T-helper 2 cell treated with Interferon-gamma antibody and Interleukin-4, amounts not matched to agents 5 μg/mL and 100 μg/mL, for 36 hours (primary cell): ENCODE results near the gene ADCY10.
"Not testable (repeated sequence)": the region's sequence is repeated elsewhere in the genome, so short reads cannot be mapped to it uniquely, and the experiment has no call there.

Experiments used
- DNase-seq: peaks from one replicate; pipeline ENCODE4 v3.0.0; 2021; ENCODE audit warnings: low spot score
- H3K27ac Mint-ChIP-seq: one replicate; pipeline ENCODE4 v1.8.0; 2021; ENCODE audit warnings: mild to moderate bottlenecking, mixed read lengths
- H3K27me3 Mint-ChIP-seq: one replicate; pipeline ENCODE4 v1.8.0; 2021; ENCODE audit warnings: low read depth, mixed read lengths
- H3K36me3 Mint-ChIP-seq: one replicate; pipeline ENCODE4 v1.8.0; 2021; ENCODE audit warnings: low read depth, mixed read lengths
- H3K4me1 Mint-ChIP-seq: one replicate; pipeline ENCODE4 v1.8.0; 2021; ENCODE audit warnings: low read depth, mixed read lengths
- H3K4me3 Mint-ChIP-seq: one replicate; pipeline ENCODE4 v1.8.0; 2022; ENCODE audit warnings: mild to moderate bottlenecking, moderate library complexity, mixed read lengths
- H3K9me3 Mint-ChIP-seq: one replicate; pipeline ENCODE4 v1.8.0; 2021; ENCODE audit warnings: mixed read lengths

The ADCY10 gene

DNA sequence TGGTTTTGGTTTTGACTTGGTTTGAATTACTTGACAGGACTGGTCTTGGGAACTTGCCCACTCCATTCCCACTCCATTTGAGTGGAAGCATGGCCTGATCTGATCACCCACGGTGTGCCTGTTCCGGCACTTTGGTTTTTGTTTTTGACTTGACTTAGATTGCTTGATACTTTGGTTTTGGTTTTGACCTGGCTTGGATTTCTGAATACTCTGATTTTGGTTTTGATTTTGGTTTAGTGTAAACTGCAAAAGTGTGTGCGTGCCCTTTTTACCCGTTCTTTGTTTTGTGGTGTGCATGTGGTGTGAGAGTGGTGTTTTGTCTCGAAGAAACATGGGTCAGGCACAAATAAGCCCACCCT is 50.0 kb downstream of the ADCY10 start:
- Mint-ChIP-seq H3K4me3 (no peak overlapping the region), H3K9me3 (no peaks in the 10 kb centered on the region), H3K27ac (no peak overlapping the region)

DNA sequence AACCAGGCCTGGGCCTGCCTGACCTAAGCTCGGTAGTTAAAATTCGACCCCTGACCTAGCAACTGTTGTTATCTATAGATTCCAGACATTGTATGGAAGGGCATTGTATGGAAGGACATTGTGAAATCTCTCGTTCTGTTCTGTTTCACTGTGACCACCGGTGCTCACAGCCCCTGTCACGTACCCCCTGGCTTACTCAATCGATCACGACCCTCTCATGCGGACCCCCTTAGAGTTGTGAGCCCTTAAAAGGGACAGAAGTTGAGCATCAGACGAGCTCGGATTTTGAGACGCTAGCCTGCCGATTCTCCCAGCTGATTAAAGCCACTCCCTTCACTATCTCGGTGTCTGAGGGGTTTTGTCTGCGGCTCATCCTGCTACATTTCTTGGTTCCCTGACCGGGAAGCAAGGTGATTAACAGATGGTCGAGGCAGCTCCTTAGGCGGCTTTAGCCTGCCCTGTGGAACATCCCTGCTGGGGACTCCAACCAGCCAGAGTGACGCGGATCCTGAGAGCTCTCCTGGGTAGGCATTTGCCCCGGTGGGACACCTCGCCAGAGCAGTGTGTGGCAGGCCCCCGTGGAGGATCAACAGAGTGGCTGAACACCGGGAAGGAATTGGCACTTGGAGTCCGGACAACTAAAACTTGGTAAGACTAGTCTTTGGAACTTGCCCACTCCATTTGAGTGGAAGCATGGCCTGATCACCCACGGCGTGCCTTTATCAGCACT is 50.6 kb downstream of the ADCY10 start:
- H3K4me3 Mint-ChIP-seq, H3K9me3 Mint-ChIP-seq, H3K36me3 Mint-ChIP-seq, H3K4me1 Mint-ChIP-seq, H3K27me3 Mint-ChIP-seq, DNase-seq, H3K27ac Mint-ChIP-seq: not testable (repeated sequence)

More for the DNA sequence above, 50.0 kb downstream of the ADCY10 start:
- DNase-seq: no peak
- Mint-ChIP-seq H3K4me1 (no peaks in the 10 kb centered on the region), H3K36me3 (no peaks in the 10 kb centered on the region), H3K27me3 (no peaks in the 10 kb centered on the region)

DNA sequence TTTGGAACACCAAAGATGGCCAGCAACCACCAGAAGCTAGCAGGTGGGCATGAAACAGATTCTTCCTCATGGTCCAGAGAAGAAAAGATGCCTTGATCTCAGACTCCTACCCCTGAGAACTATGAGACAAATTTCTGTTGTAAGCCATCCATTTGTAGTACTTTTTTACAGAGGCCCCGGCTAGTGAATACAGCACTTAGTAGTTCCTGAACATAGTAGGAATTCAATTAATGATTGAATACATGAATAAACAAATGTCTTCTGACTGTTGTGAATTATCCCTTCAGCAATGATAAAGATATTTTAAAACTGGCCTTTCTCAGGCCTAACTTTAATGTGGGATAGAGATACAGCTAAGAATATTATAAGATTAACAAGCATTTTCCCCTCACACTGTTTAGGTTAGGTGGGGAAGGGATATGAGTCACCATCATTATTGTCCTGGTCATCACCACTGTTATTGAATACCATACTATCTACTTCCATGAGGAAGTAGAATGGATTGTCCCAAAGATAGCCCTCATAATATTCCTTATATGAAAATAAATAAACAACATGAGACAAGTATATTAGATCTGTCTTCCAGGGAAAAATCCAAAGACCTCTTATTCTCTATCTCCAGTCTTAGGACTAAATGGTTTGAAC is 51.4 kb downstream of the ADCY10 start:
- Mint-ChIP-seq H3K36me3 (no peaks in the 10 kb centered on the region), H3K4me1 (no peaks in the 10 kb centered on the region), H3K27me3 (no peaks in the 10 kb centered on the region), H3K27ac (no peak overlapping the region), H3K9me3 (no peaks in the 10 kb centered on the region), H3K4me3 (no peak overlapping the region)
- DNase-seq: no peak

DNA sequence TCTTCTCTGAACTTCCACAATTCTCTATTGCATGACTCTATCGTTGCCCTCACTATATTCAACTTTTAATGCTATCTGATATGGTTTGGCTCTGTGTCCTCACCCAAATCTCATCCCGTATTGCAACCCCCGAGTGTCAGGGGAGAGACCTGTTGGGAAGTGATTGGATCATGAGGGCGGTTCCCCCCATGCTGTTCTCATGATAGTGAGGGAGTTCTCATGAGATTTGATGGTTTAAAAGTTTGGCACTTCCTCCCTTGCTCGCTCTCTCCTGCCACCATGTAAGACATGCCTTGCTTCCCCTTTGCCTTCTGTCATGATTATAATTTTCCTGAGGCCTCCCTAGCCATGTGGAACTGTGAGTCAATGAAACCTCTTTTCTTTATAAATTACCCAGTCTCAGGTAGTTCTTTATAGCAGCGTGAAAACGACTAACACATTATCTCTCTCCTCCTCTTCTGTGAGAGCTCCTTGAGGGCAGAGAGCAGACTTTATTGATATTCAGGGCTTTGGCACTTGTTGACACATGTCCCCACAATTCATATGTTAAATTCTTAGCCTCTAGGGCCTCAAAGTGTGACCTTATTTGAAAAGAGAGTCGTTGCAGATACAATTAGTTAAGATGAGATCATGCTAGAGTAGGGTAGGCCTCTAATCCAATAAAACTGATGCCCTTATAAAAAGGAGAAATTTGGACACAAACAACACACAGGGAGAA is 52.1 kb downstream of the ADCY10 start:
- H3K4me3 Mint-ChIP-seq: no peak overlapping the region

DNA sequence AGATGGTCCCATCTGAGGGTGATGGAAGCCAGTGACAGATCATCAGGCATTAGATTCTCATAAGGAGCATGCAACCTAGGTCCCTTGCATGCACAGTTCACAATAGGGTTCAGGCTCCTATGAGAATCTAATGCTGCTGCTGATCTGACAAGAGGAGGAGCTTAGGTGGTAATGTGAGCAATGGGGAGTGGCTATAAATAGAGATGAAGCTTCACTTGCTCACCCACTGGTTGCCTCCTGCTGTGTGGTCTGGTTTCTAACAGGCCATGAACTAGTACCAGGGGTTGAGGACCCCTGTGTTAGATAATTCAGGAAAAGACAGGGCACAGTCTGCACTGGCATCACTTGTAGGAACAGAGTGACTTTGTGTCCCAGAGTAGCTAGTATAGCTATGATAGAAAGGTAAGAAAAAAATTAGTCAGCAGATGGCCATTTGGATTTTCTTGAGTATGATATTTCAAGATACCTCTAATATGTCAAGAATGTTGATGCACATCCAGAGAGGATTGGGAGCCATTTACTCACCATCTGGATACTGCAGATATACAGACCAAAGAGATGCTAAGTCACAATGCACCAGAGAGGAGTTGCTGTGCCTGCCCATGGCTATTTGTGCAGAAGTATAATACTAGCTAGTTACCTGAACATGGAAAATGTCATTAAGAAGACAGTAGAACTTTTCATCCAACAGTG is 53.6 kb downstream of the ADCY10 start:
- no peaks in the 10 kb centered on the region for H3K4me1 Mint-ChIP-seq
- no peaks in the 10 kb centered on the region for H3K36me3 Mint-ChIP-seq
- peaks cover 2% of the 10 kb centered on the region for H3K27me3 Mint-ChIP-seq
- no peak overlapping the region for H3K27ac Mint-ChIP-seq
- DNase-seq: no peak
- no peak overlapping the region for H3K4me3 Mint-ChIP-seq
- H3K9me3 Mint-ChIP-seq: no peaks in the 10 kb centered on the region

More for the DNA sequence above, 52.1 kb downstream of the ADCY10 start:
- peaks cover 1% of the 10 kb centered on the region for H3K27me3 Mint-ChIP-seq
- H3K27ac Mint-ChIP-seq: no peak overlapping the region
- no peaks in the 10 kb centered on the region for H3K4me1 Mint-ChIP-seq
- DNase-seq: no peak
- H3K9me3 Mint-ChIP-seq: no peaks in the 10 kb centered on the region
- H3K36me3 Mint-ChIP-seq: no peaks in the 10 kb centered on the region

DNA sequence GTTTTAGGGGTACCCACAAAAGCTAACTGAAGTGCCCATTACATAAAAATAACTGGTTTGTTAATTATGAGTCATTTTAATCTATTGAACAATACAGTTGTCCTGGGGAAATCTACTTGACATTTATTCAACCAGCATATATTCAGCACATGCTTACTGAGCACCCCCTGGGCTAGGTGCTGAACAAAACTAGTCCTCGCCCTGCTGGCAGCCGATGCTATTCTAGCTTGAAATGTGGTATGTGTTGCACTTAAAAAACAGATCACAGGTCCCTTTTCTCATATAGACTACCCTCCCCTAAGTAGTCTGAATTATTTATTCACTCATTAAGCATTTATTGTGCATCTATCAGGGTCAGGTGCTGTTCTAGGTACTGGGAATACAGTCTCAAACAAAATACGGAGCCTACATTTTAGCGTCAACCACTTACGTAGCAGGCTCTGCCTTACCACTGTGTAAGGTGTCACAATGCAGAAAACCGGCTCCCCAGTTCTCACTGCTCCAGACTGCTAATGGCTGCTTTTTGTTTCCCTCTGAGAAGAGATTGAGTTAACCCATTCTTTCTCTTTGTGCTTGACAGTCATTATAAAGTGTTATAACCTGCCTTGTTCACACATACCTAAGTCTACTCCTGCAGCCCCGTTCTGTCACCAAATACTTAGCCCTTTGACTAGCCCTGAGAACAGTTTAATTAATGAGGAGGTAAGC is 57.1 kb downstream of the ADCY10 start:
- DNase-seq: no peak
- H3K9me3 Mint-ChIP-seq: no peaks in the 10 kb centered on the region
- H3K36me3 Mint-ChIP-seq: no peaks in the 10 kb centered on the region
- peaks cover 13% of the 10 kb centered on the region for H3K27me3 Mint-ChIP-seq
- no peak overlapping the region for H3K27ac Mint-ChIP-seq
- H3K4me3 Mint-ChIP-seq: no peak overlapping the region
- H3K4me1 Mint-ChIP-seq: no peaks in the 10 kb centered on the region

DNA sequence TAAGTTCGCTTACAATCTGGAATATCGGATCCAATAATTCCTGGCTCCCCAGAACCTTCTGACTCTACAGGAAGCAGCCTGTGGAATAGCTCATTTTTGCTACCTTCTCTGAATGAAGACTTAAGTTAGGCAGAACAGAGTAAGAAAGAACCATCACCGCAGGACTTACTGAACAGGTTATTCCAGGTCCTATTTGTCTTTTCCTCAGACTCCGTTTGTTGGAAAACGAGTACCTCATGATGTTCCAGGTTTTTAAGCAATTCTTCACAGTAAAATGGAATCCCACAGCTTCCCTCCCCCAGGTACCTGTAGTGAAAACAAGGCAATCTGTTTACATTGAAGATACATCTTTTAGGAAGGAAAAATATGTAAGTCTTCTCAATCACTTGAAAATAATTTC is 59.8 kb downstream of the ADCY10 start:
- no peak for DNase-seq
- no peaks in the 10 kb centered on the region for H3K4me1 Mint-ChIP-seq

DNA sequence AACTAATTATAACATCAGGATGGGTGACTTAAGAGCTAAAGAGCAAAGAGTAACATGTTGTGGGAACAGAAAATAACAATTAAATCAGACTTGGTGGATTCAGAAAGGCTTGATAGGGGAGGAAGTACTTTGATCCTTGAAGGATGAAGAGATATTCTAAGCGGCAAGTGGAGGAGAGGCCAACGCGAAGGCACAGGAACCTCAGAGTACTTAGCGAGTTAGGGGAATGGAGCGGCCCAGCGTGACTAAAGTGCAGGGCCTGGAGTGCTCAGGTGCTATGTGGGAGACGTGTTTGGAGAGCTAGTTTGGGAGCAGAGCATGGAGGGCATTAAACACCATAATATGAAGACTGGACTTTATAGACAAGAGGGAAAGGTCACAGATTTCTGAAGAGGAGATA is 64.3 kb downstream of the ADCY10 start:
- Mint-ChIP-seq H3K27ac (no peak overlapping the region), H3K27me3 (peaks cover 8% of the 10 kb centered on the region), H3K36me3 (no peaks in the 10 kb centered on the region), H3K4me1 (no peaks in the 10 kb centered on the region), H3K9me3 (no peaks in the 10 kb centered on the region), H3K4me3 (no peak overlapping the region)
- DNase-seq: no peak

More for the DNA sequence above, 59.8 kb downstream of the ADCY10 start:
- Mint-ChIP-seq H3K9me3 (no peaks in the 10 kb centered on the region), H3K4me3 (no peak overlapping the region), H3K36me3 (no peaks in the 10 kb centered on the region), H3K27ac (no peak overlapping the region), H3K27me3 (peaks cover 13% of the 10 kb centered on the region)

DNA sequence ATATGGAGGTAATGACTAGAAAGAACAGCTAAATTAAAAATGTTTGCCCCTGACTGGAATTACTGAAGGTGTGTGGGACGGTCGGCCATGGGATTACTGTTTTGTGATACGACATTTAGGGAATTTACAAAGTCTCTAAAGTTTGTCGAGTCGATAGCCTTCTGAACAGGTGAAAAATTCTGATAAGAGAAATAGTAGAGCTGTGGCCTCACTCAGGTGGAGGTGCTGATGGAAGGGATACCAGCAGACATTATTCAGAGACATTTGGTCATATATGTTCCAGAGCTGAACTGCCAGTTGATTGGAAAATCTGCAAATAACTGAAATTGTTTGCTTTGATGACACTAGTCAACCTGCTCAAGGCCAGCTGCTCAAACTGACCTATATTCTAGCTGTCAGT is 71.1 kb downstream of the ADCY10 start:
- no peaks in the 10 kb centered on the region for H3K4me1 Mint-ChIP-seq
- H3K9me3 Mint-ChIP-seq: no peaks in the 10 kb centered on the region
- peaks cover 10% of the 10 kb centered on the region for H3K27me3 Mint-ChIP-seq
- no peaks in the 10 kb centered on the region for H3K36me3 Mint-ChIP-seq
- no peak for DNase-seq
- no peak overlapping the region for H3K4me3 Mint-ChIP-seq
- H3K27ac Mint-ChIP-seq: no peak overlapping the region

DNA sequence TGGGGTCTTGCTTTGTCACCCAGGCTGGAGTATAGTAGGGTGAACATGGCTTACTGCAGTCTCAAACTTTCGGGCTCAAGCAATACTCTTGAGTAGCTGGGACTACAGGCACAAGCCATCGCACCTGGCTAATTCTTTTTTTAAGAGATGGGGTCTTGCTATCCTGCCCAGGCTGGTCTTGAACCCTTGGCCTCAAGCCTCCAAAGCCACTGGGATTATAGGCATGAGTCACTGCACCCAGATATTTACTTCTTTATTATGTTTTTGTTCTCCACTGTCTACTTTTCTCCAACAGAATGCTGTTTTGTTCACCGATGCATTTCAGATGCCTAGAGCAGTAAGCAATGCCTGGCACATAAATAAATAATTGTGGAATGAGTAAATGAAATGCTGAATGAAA is 72.4 kb downstream of the ADCY10 start:
- peaks cover 14% of the 10 kb centered on the region for H3K27me3 Mint-ChIP-seq
- H3K9me3 Mint-ChIP-seq: no peaks in the 10 kb centered on the region
- no peak for DNase-seq
- peaks cover 5% of the 10 kb centered on the region for H3K4me1 Mint-ChIP-seq
- H3K27ac Mint-ChIP-seq: no peak overlapping the region
- H3K4me3 Mint-ChIP-seq: no peak overlapping the region
- no peaks in the 10 kb centered on the region for H3K36me3 Mint-ChIP-seq

DNA sequence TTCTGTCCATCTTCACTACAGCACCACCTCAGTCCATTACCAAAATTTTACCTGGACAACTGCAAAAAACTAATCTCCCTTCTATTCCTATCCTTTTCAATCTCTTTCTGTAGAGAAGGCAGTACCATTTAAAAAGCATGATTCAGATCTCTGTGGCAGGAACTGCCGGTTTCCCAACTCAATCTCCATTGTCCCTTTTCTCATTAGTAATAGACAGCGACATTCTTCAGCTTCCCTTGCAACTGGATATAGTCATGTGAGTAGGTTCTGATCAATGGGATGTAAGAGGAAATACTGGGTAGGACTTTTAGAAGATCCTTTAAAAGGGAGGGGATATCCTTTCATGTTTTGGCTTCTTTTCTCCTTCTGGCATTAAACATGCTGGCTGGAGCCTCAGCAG is 74.9 kb downstream of the ADCY10 start:
- no peak overlapping the region for H3K4me3 Mint-ChIP-seq
- H3K36me3 Mint-ChIP-seq: no peaks in the 10 kb centered on the region
- no peaks in the 10 kb centered on the region for H3K9me3 Mint-ChIP-seq
- H3K4me1 Mint-ChIP-seq: peaks cover 5% of the 10 kb centered on the region
- DNase-seq: no peak
- H3K27me3 Mint-ChIP-seq: peaks cover 17% of the 10 kb centered on the region
- H3K27ac Mint-ChIP-seq: no peak overlapping the region

DNA sequence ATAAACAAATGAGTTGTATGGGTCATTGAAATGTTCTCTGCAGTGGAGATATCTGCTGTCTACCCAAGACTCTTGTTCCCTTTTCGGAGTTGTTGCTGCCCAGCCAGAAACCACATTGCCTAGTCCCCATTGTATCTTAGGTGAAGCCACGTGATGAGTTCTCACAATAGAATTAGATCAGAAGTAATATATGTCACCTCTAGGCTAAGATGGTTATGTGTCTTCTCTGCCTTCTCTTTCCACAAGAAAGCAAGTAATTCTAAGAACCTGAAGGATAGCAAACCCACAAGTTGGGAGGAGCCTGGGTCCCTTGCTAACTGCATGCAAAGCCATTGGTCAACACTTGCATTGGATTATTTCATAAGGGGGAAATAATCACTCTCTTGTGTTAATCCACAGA is 76.6 kb downstream of the ADCY10 start:
- H3K4me1 Mint-ChIP-seq: peaks cover 5% of the 10 kb centered on the region
- no peak overlapping the region for H3K4me3 Mint-ChIP-seq
- no peaks in the 10 kb centered on the region for H3K36me3 Mint-ChIP-seq
- no peak overlapping the region for H3K27ac Mint-ChIP-seq
- H3K9me3 Mint-ChIP-seq: no peaks in the 10 kb centered on the region
- DNase-seq: no peak
- H3K27me3 Mint-ChIP-seq: peaks cover 17% of the 10 kb centered on the region

DNA sequence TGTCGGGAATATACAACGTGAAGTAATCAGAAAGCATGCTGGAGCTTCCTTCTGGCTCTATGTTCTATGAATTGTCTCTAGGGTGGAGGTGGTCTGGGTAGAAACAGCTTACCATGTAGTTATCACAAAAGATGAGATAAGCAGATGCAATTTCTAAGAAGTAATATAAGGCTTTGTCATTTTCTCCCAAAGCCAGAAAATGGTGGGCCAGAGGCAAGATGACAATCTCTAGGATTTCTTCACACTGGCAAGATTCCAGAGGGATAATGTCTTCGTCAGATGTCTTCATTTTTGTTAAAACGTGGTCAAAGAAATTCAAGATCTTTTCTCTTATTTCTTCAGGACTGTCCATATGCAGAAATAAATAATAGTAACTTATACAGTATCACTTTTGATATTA is 77.7 kb downstream of the ADCY10 start:
- Mint-ChIP-seq H3K27ac (no peak overlapping the region), H3K4me3 (no peak overlapping the region), H3K36me3 (no peaks in the 10 kb centered on the region), H3K9me3 (no peaks in the 10 kb centered on the region), H3K27me3 (peaks cover 17% of the 10 kb centered on the region), H3K4me1 (peaks cover 5% of the 10 kb centered on the region)
- DNase-seq: no peak
